Measurements from ENCODE around the gene NTN4.
"Not testable (repeated sequence)": the region's sequence is repeated elsewhere in the genome, so short reads cannot be mapped to it uniquely, and the experiment has no call there.

The NTN4 gene

DNA sequence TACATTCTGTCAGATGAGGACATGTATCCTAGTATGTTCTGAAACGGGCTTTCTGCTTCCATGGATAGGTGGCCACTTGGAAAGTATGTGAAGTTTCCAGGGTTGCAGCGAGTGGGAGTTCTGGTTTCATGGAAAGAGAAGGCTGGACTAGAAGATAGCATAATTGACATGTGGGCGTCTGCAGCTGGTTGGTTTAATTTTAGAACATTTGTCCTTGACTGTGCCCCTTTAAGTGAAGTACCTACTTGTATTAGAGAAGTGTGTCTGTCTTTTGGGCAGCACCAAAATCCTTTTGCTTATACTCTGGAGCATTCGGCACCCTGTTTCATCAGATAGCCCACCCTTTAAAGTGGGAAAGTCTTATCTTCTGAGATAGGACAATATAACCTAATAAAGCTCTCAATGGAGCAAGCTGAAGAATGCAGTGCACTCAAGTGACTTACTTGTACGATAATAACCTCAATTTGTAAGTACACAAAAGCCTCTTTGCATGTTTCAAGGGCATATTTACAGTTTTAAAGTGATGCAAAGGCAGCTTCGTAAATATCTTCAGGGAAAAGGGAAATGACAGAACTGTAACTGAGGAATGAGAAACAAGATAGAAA, 35.2 kb downstream of the NTN4 start:
- Histone ChIP-seq H3K27me3 (ENCODE audit: control insufficient read depth, low read length) (no peaks in the 10 kb centered on the region), H3K9me2 (replicated peaks; ENCODE audit: control insufficient read depth, low read length) (no peaks in the 10 kb centered on the region), H3K4me3 (ENCODE audit: low read length) (no peak overlapping the region), H3K4me2 (ENCODE audit: low read length) (no peak overlapping the region), H3K36me3 (ENCODE audit: control insufficient read depth, low read length) (no peaks in the 10 kb centered on the region), H4K20me1 (ENCODE audit: control insufficient read depth, insufficient read depth, low read depth, low read length) (no peaks in the 10 kb centered on the region), H3F3A (ENCODE audit: control insufficient read depth, insufficient read depth) (no peaks in the 10 kb centered on the region), H3K79me2 (ENCODE audit: control insufficient read depth, low read length) (no peaks in the 10 kb centered on the region), H3K9me3 (ENCODE audit: control insufficient read depth, insufficient read depth, low read length) (no peaks in the 10 kb centered on the region), H3K27ac (ENCODE audit: low read depth, low read length) (no peak overlapping the region), H3K4me1 (ENCODE audit: control insufficient read depth, low read length) (no peaks in the 10 kb centered on the region)
- TF ChIP-seq, protein P1, sequence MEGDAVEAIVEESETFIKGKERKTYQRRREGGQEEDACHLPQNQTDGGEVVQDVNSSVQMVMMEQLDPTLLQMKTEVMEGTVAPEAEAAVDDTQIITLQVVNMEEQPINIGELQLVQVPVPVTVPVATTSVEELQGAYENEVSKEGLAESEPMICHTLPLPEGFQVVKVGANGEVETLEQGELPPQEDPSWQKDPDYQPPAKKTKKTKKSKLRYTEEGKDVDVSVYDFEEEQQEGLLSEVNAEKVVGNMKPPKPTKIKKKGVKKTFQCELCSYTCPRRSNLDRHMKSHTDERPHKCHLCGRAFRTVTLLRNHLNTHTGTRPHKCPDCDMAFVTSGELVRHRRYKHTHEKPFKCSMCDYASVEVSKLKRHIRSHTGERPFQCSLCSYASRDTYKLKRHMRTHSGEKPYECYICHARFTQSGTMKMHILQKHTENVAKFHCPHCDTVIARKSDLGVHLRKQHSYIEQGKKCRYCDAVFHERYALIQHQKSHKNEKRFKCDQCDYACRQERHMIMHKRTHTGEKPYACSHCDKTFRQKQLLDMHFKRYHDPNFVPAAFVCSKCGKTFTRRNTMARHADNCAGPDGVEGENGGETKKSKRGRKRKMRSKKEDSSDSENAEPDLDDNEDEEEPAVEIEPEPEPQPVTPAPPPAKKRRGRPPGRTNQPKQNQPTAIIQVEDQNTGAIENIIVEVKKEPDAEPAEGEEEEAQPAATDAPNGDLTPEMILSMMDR (IDR thresholded peaks at IDR 0.05; ENCODE audit: low read depth, low read length, poor library complexity, severe bottlenecking) = no peak
- TF ChIP-seq EZH2phosphoT487 (IDR thresholded peaks at IDR 0.05; ENCODE audit: borderline replicate concordance, low read length) = no peak

DNA sequence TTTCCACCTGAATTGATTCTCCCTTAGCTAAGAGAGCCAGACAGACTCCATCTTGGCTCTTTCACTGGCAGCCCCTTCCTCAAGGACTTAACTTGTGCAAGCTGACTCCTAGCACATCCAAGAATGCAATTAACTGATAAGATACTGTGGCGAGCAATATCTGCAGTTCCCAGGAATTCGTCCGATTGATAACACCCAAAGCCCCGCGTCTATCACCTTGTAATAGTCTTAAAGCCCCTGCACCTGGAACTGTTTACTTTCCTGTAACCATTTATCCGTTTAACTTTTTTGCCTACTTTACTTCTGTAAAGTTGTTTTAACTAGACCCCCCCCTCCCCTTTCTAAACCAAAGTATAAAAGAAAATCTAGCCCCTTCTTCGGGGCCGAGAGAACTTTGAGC, 44.5 kb downstream of the NTN4 start:
- not testable (repeated sequence) for H3K27me3 ChIP-seq (ENCODE audit: control insufficient read depth, low read length); H3K79me2 ChIP-seq (ENCODE audit: control insufficient read depth, low read length); H3K27ac ChIP-seq (ENCODE audit: low read depth, low read length); H3K4me2 ChIP-seq (ENCODE audit: low read length); H3K36me3 ChIP-seq (ENCODE audit: control insufficient read depth, low read length); H3F3A ChIP-seq (ENCODE audit: control insufficient read depth, insufficient read depth); H3K9me2 ChIP-seq (replicated peaks; ENCODE audit: control insufficient read depth, low read length); H4K20me1 ChIP-seq (ENCODE audit: control insufficient read depth, insufficient read depth, low read depth, low read length); H3K4me1 ChIP-seq (ENCODE audit: control insufficient read depth, low read length); H3K9me3 ChIP-seq (ENCODE audit: control insufficient read depth, insufficient read depth, low read length); H3K4me3 ChIP-seq (ENCODE audit: low read length)

DNA sequence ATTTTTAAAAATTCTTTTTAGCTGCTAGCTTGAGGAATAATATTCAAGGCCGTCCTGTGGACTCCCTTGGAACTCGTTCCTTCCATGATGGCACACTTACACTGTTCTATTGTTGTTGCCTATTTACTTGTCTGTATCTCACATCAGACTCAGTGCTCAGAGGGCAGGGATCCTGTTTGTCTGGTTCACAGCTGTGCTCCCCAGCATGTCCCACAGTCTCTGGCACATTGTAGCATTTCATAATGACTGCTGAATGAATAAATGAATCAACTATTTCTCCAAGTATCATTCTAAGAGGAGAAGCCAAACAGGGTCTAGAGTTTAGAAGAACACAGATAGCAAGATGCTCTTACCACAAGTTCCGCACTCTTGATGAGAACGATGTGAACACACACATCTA, 48.0 kb downstream of the NTN4 start:
- H3K9me3 ChIP-seq (ENCODE audit: control insufficient read depth, insufficient read depth, low read length) = no peaks in the 10 kb centered on the region
- H3K27ac ChIP-seq (ENCODE audit: low read depth, low read length) = no peak overlapping the region
- no peaks in the 10 kb centered on the region for H4K20me1 ChIP-seq (ENCODE audit: control insufficient read depth, insufficient read depth, low read depth, low read length)
- no peak overlapping the region for H3K4me3 ChIP-seq (ENCODE audit: low read length)
- peaks cover 4% of the 10 kb centered on the region; the same call in 1 of the 2 replicates for H3K27me3 ChIP-seq (ENCODE audit: control insufficient read depth, low read length)
- no peaks in the 10 kb centered on the region for H3K9me2 ChIP-seq (replicated peaks; ENCODE audit: control insufficient read depth, low read length)
- TF ChIP-seq, protein P1 (IDR thresholded peaks at IDR 0.05; ENCODE audit: low read depth, low read length, poor library complexity, severe bottlenecking) = no peak
- TF ChIP-seq EZH2phosphoT487 (IDR thresholded peaks at IDR 0.05; ENCODE audit: borderline replicate concordance, low read length) = no peak
- H3K79me2 ChIP-seq (ENCODE audit: control insufficient read depth, low read length) = no peaks in the 10 kb centered on the region
- no peak overlapping the region for H3K4me2 ChIP-seq (ENCODE audit: low read length)
- H3F3A ChIP-seq (ENCODE audit: control insufficient read depth, insufficient read depth) = no peaks in the 10 kb centered on the region
- H3K4me1 ChIP-seq (ENCODE audit: control insufficient read depth, low read length) = peaks cover 8% of the 10 kb centered on the region; the same call in 1 of the 2 replicates
- H3K36me3 ChIP-seq (ENCODE audit: control insufficient read depth, low read length) = no peaks in the 10 kb centered on the region

- Histone ChIP-seq H3K4me1 (ENCODE audit: control insufficient read depth, low read length) (peaks cover 8% of the 10 kb centered on the region; the same call in 1 of the 2 replicates), H3K79me2 (ENCODE audit: control insufficient read depth, low read length) (no peaks in the 10 kb centered on the region), H3K27me3 (ENCODE audit: control insufficient read depth, low read length) (peaks cover 9% of the 10 kb centered on the region), H3K4me2 (ENCODE audit: low read length) (no peak overlapping the region), H3K4me3 (ENCODE audit: low read length) (no peak overlapping the region), H3K27ac (ENCODE audit: low read depth, low read length) (no peak overlapping the region), H3K9me3 (ENCODE audit: control insufficient read depth, insufficient read depth, low read length) (no peaks in the 10 kb centered on the region), H4K20me1 (ENCODE audit: control insufficient read depth, insufficient read depth, low read depth, low read length) (no peaks in the 10 kb centered on the region), H3K36me3 (ENCODE audit: control insufficient read depth, low read length) (no peaks in the 10 kb centered on the region), H3F3A (ENCODE audit: control insufficient read depth, insufficient read depth) (no peaks in the 10 kb centered on the region), H3K9me2 (replicated peaks; ENCODE audit: control insufficient read depth, low read length) (no peaks in the 10 kb centered on the region)
- TF ChIP-seq EZH2phosphoT487 (IDR thresholded peaks at IDR 0.05; ENCODE audit: borderline replicate concordance, low read length) = no peak
- TF ChIP-seq, protein P1 (IDR thresholded peaks at IDR 0.05; ENCODE audit: low read depth, low read length, poor library complexity, severe bottlenecking) = no peak
Measured at GRCh38 chr12:95741635-95742034, 48.9 kb downstream of the NTN4 start.

Data from DOHH2 (cell line).